ENCODE data around the gene MSRB1. TPM values are rescaled to one million over a fixed set of nuclear protein-coding genes. Genes with fewer than 3 reads are reported as not detected.

The MSRB1 gene
- total and polyA plus RNA-seq, 5 donors, result 18.0 to 39.2 (median 26.9) TPM

DNA sequence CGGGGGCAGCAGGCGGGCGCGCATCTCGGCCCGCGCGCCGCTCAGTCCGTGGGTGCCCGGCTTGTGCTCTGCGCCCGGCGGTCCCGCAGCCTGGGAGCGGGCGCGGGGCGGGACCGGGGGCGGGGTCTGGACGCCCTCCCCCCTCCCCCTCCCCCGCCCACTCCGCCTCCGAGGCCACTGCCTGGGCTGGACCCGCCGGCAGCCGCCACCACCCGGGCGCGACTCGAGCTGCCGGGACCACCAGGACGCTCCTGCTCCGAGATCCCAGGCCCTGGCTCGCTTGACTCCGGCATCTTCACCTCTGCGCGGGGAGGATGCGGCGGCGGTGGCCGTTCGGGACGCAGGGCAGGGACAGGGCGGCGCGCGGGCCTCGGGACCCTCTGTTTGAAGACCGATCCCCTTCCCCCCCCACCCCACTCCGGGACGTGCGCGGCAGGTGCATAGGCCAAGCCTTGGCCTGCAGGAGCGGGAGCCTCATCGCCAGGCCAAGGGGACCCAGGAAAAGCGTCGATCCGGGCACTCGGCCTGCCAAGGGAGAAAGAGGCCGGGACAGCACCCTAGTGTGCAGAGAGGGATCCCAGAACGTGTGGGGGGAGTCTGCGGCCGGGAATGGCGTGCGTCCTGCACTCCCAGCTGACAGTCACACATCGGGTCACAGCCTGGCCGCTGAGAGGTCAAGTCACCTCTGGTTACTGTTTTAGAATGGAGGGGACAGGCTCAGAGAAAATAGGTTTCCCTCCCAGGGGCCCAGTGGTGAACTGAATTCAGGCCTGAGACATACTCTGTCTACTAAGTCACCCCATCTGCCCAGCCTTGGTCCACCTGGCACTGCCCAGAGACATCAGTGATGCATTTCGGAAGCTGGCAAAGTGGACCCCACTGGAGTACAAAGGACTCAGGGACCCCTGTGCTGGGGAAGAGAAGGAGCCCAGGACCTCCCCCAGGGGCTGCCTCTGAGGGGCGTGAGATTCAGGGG is 24.4 kb downstream of the MSRB1 start, which contains the start of gene HS3ST6:
Gene HS3ST6, minus strand, starts transcription at position 65 of the 976 bp plus-strand sequence. CDS start 92 bp downstream, outside the sequence.
- intact Hi-C loops (cut with DNase I), result no loop called here
- no peak within 1 kb of the TSS for H3K27ac ChIP-seq (ENCODE audit: low read length)
- no peaks in the 10 kb centered on the region for H3K27me3 ChIP-seq (ENCODE audit: control insufficient read depth, insufficient read depth)
- H3K4me3 ChIP-seq (ENCODE audit: low read length), result peak within 1 kb of the TSS; percentile 2
- DNase-seq (peak in 1 of 3 donors; percentile 25), ATAC-seq (no peak)
- no peaks in the 10 kb centered on the region for H3K4me1 ChIP-seq (ENCODE audit: control insufficient read depth, insufficient read depth, low read length)
- 3% methylated on average over 69 of the region's 71 CpGs for WGBS
- no peaks in the 10 kb centered on the region for H3K9me3 ChIP-seq (ENCODE audit: control insufficient read depth, low read length)

DNA sequence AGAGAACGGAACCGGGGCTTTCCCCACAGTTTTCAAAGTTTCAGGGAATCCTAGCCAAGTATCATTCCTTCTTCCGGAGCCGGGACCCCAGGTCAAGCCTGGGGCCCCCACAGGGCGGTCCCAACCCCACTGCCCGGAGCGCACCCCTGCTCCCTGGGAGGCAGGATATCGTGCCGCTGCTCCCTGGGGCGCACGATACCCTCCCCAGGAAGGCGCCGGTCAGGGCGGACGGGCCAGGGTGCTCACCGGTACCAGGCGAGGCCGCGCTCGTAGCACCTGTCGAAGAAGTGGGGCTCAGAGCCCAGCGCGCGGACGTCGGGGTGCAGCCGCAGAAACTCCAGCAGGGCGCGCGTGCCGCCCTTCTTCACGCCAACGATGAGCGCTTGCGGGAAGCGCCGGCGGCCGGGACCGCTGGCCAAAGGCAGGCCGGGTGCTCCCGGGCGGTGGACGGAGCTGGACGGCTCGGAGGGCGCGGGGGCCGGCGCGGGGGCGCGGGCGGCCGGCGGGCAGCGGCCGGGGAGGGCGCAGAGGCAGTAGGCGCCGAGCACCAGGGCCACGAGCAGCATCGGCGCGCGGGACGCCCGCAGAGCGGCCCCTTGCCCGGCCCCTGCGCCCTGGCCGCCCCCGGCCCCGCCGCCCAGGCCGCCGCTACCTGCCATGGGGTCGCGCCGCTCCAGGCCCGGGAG is 25.2 kb downstream of the MSRB1 start:
- Histone ChIP-seq H3K4me3 (ENCODE audit: low read length) (peak overlapping the region; percentile 2), H3K27me3 (ENCODE audit: control insufficient read depth, insufficient read depth) (no peaks in the 10 kb centered on the region), H3K9me3 (ENCODE audit: control insufficient read depth, low read length) (no peaks in the 10 kb centered on the region), H3K27ac (ENCODE audit: low read length) (no peak overlapping the region), H3K4me1 (ENCODE audit: control insufficient read depth, insufficient read depth, low read length) (no peaks in the 10 kb centered on the region)
- intact Hi-C loops (cut with DNase I), result no loop called here
- 2% methylated on average over 79 of the region's 81 CpGs for WGBS
- DNase-seq (peak in 1 of 3 donors; percentile 13), ATAC-seq (no peak)

DNA sequence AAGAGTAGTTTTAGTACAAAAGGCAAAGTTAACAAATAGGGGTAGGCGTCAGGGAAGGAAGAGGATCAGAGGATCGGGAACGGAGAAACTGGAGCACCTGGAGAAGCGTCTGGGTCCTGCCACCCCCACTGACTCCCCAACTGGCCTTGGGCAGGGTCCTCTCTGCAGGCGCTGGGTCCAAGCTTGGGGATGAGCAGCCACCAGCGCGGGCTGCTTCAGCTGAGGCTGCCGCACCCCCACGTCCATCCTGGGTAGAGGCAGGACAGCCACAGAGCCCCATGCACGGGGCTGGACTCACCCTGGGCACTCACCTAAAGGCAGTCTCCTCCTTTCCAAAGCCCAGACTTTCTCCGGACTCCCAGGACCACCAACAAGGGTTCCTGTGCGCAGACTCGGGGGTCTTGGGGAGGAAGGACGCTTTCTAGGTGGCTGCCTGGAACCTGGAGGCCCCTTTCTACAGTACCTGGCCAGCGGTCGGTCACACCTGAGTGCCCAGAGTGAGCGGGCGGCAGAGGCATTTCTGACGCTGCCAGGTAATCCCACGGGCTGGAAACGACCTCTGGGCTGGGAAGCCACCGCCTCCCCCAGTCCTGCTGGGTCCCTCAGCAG is 25.8 kb downstream of the MSRB1 start:
- H3K4me1 ChIP-seq (ENCODE audit: control insufficient read depth, insufficient read depth, low read length), result no peaks in the 10 kb centered on the region
- DNase-seq (peak in 1 of 3 donors; percentile 16), ATAC-seq (no peak)
- WGBS, result 6% methylated on average over 22 of the region's 22 CpGs
- no peak overlapping the region for H3K27ac ChIP-seq (ENCODE audit: low read length)
- H3K4me3 ChIP-seq (ENCODE audit: low read length), result no peak overlapping the region
- no peaks in the 10 kb centered on the region for H3K9me3 ChIP-seq (ENCODE audit: control insufficient read depth, low read length)
- no peaks in the 10 kb centered on the region for H3K27me3 ChIP-seq (ENCODE audit: control insufficient read depth, insufficient read depth)
- intact Hi-C loops (cut with DNase I), result no loop called here

DNA sequence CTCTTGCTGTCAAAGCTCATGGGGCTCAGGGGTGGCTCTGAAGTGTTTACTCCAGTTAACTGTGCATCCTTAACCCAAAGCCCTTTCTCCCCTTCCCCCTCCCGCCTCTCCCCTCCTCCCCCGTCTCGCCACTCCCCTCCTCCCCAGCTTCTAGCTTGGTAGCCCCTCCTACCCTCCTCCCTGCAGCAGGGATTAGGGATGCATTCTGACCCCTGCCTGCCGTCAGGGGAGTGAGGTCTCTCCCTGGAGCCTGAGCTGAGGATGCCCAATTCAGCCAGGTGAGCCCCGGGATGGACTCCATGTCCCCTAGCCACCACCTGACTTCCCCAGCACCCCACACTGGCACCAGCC is 26.4 kb downstream of the MSRB1 start:
- intact Hi-C loops (cut with DNase I), result no loop called here
- Histone ChIP-seq H3K4me1 (ENCODE audit: control insufficient read depth, insufficient read depth, low read length) (no peaks in the 10 kb centered on the region), H3K27ac (ENCODE audit: low read length) (no peak overlapping the region), H3K9me3 (ENCODE audit: control insufficient read depth, low read length) (no peaks in the 10 kb centered on the region), H3K4me3 (ENCODE audit: low read length) (no peak overlapping the region), H3K27me3 (ENCODE audit: control insufficient read depth, insufficient read depth) (no peaks in the 10 kb centered on the region)
- DNase-seq (no peak), ATAC-seq (no peak)
- WGBS, result 2% methylated on average over 5 of the region's 5 CpGs

DNA sequence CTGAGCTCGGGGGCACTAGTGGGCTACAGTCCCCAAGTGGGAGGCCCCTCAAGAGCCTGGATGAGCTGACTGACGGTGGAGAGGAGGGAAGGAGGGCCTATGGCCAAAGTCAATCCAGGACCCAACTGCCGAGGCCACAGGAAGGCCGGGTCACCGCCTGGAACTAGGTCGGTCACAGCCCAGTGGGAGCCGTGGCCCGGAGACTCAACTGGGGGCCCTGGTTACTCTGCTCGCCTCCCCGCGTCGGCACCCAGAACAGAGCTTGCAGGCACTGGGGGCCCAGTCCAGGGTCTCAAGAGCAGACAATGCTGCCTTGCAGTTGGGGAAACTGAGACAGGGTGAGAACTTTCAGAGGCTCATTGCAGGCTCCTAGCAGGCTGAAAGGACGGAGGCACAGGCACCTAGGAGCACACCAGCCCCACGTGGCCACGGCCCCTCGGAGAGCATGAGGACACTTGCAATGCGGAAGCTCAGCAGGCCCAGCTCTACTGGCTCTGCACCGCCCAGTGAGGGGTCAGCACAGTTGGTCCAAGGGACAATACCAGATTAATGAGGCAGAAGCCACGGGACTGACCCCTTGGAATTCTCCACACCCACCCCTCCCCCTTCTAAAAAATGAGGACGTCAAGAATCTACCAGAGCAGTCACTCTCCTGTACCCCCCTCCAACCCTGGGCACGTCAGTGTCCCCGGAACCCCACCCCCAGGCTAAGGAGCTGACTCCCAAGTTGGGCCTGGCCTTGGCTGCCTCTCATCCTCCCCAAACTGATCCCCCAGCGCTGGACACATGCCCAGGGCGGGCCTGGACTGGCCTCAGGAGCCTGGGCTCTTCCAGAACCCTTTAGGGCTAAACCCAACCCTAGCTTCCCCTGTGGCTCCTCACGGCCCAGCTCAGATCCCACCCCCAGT is 27.0 kb downstream of the MSRB1 start:
- no peaks in the 10 kb centered on the region for H3K9me3 ChIP-seq (ENCODE audit: control insufficient read depth, low read length)
- H3K27ac ChIP-seq (ENCODE audit: low read length), result no peak overlapping the region
- DNase-seq (peak in 1 of 3 donors; percentile 15), ATAC-seq (no peak)
- H3K4me3 ChIP-seq (ENCODE audit: low read length), result no peak overlapping the region
- H3K4me1 ChIP-seq (ENCODE audit: control insufficient read depth, insufficient read depth, low read length), result no peaks in the 10 kb centered on the region
- H3K27me3 ChIP-seq (ENCODE audit: control insufficient read depth, insufficient read depth), result no peaks in the 10 kb centered on the region
- WGBS, result 59% methylated on average over 25 of the region's 25 CpGs
- intact Hi-C loops (cut with DNase I), result no loop called here

DNA sequence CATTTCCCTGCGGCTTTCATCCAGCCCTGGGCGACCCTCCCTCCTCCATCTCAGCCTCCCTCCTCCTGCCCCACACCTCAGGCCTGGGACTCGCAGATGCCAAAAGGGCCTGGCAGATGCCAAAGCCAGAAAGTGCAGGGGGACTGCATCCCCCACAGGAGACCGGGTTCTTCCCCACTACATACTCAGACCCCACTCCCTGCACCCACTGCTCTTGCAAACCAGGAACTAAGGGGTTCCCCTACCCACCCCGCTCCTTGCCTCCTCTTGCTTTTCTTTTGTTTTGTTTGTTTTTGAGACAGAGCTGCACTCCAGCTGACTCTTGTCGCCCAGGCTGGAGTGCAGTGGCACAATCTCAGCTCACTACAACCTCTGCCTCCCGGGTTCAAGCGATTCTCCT is 28.0 kb downstream of the MSRB1 start:
- Histone ChIP-seq H3K9me3 (ENCODE audit: control insufficient read depth, low read length) (no peaks in the 10 kb centered on the region), H3K27ac (ENCODE audit: low read length) (no peak overlapping the region), H3K4me3 (ENCODE audit: low read length) (no peak overlapping the region), H3K27me3 (ENCODE audit: control insufficient read depth, insufficient read depth) (no peaks in the 10 kb centered on the region), H3K4me1 (ENCODE audit: control insufficient read depth, insufficient read depth, low read length) (no peaks in the 10 kb centered on the region)
- ATAC-seq (no peak), DNase-seq (no peak)
- intact Hi-C loops (cut with DNase I), result no loop called here
- 41% methylated on average over 8 of the region's 8 CpGs for WGBS

DNA sequence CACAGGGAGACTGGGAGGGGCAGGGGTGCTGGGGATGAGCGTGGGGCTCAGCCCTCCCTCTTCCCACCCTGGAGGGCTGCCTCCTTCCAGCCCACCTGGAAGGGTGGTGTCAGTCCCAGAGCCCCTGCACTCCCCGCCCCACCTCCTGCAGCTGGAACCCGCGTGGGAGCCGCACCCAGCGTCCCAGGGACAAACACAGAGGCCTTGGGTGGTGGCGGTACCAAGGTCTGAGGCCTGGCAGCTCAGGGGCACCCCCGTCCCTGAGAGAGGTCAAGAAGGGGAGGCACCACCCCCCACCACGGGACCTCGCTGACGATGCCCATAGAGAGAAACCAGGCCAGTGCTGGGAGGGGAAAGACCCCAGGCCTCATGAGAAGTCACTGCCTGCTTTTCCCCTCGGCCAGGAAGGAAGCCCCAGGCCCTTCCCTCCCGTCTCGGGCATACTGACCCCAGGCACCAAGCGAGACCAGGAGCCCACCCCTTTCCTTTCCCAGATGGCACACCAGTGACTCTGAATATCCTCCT is 28.9 kb downstream of the MSRB1 start:
- no peak for ATAC-seq
- 36% methylated on average over 15 of the region's 15 CpGs for WGBS
- Histone ChIP-seq H3K27me3 (ENCODE audit: control insufficient read depth, insufficient read depth) (no peaks in the 10 kb centered on the region), H3K27ac (ENCODE audit: low read length) (no peak overlapping the region), H3K9me3 (ENCODE audit: control insufficient read depth, low read length) (no peaks in the 10 kb centered on the region), H3K4me3 (ENCODE audit: low read length) (no peak overlapping the region), H3K4me1 (ENCODE audit: control insufficient read depth, insufficient read depth, low read length) (no peaks in the 10 kb centered on the region)
- intact Hi-C loops (cut with DNase I), result no loop called here
- peak in 1 of 3 donors; percentile 13 for DNase-seq

DNA sequence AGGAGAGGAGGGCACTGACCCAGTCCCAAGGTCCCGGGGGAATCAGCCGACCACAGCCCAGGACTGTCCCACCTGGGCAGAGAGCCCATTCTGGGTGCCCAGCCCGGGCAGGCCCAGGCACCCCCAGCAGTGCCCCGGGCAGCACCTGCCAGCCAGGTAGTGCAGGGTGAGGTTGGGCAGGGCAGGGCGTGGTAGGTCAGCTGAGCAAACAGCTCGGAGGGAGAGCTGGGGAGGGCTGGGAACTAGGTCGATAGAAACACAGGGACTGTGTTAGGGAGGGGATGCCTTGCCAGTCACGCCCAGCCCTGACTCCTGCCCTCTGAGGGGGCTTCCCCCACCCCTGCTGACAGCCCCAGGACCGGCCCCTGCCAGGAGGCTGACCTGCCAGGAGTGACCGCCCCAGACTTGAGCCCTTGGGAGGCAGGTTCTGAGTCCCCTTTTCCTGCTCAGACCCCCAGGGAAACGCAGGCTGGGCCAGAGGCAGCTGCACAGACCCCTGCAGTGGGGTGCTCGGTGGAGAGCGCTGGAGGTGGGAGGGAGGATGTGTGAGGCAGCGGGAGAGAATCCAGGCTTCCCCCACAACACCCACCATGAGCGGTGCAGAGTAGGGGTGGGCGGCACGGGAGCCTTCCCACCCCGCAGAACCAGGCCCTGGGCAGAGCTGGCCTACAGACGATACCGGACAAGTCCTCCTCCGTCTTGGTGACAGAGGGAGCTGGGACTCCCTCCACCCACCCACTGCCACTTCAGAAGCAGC is 29.5 kb downstream of the MSRB1 start:
- 43% methylated on average over 21 of the region's 21 CpGs for WGBS
- no peaks in the 10 kb centered on the region for H3K27me3 ChIP-seq (ENCODE audit: control insufficient read depth, insufficient read depth)
- H3K4me3 ChIP-seq (ENCODE audit: low read length), result no peak overlapping the region
- no peak overlapping the region for H3K27ac ChIP-seq (ENCODE audit: low read length)
- DNase-seq (peak in 1 of 3 donors; percentile 9), ATAC-seq (peak in 1 of 2 donors; percentile 19)
- H3K4me1 ChIP-seq (ENCODE audit: control insufficient read depth, insufficient read depth, low read length), result no peaks in the 10 kb centered on the region
- no peaks in the 10 kb centered on the region for H3K9me3 ChIP-seq (ENCODE audit: control insufficient read depth, low read length)
- intact Hi-C loops (cut with DNase I), result no loop called here

DNA sequence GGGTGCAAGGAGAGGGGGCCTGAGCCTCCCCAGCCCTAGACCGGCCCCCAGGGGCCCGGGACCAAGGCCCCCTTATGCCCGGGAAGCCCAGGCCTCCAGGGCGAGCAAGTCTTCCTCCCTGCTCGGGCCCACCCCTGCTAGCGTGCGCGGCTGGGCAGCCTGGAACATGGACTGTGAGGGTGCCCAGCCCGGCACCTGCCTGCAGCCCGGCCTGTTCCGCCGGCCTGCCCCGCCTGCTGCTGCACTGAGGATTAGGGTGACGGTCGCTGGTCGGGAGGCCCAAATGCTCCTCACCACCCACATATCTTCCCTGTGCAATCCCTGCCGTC is 30.8 kb downstream of the MSRB1 start:
- Histone ChIP-seq H3K27me3 (ENCODE audit: control insufficient read depth, insufficient read depth) (no peaks in the 10 kb centered on the region), H3K4me1 (ENCODE audit: control insufficient read depth, insufficient read depth, low read length) (no peaks in the 10 kb centered on the region), H3K27ac (ENCODE audit: low read length) (no peak overlapping the region), H3K4me3 (ENCODE audit: low read length) (no peak overlapping the region), H3K9me3 (ENCODE audit: control insufficient read depth, low read length) (no peaks in the 10 kb centered on the region)
- ATAC-seq (no peak), DNase-seq (no peak)
- intact Hi-C loops (cut with DNase I), result no loop called here
- WGBS, result 85% methylated on average over 17 of the region's 17 CpGs
